ENCODE measurements around the gene MCF2L.

- TF ChIP-seq POLR2A (IDR thresholded peaks at IDR 0.05) = no peak
- TF ChIP-seq POLR2AphosphoS5 (IDR thresholded peaks at IDR 0.05) = no peak
- TF ChIP-seq CTCF (IDR thresholded peaks at IDR 0.05) = no peak
Observed at GRCh38 chr13:113143466-113144254, 174.6 kb downstream of the MCF2L start.
